GM12878 (cell line): Measurements from ENCODE around the gene PCDHGA2. TPM values are rescaled to one million over a fixed set of nuclear protein-coding genes. Genes with fewer than 3 reads are reported as not detected.
"Not testable (repeated sequence)": the region's sequence is repeated elsewhere in the genome, so short reads cannot be mapped to it uniquely, and the experiment has no call there.

Source experiments
- ATAC-seq: fragments of 200-7000 bp; cut with Tn5 transposase; 3 replicates; pipeline ENCODE4 v1.9.1; 2020; ENCODE audit warnings: mild to moderate bottlenecking, moderate library complexity
- BruUV-seq: library from RNA; stranded (reverse); fragments of 400-500 nt; replicated peaks from 2 replicates; lab custom pipeline; 2021; lab: Mats Ljungman, UMichigan
- CTCF ChIA-PET: fragments of 300-600 bp; sonication (Branson Sonifier 250); formaldehyde crosslinking; extraction: SDS; loops from one replicate; lab custom pipeline; 2021; ENCODE audit warnings: inconsistent platforms; lab: Yijun Ruan, JAX
- POLR2A ChIA-PET: fragments of 350-600 bp; formaldehyde crosslinking; extraction: SDS; loops from one replicate; lab custom pipeline; 2021; ENCODE audit warnings: inconsistent platforms; lab: Charles Lee
- RAD21 ChIA-PET: fragments of 300-600 bp; sonication (Branson Sonifier 250); formaldehyde crosslinking; loops from one replicate; lab custom pipeline; 2023; ENCODE audit warnings: antibody characterized with exemption; ENCODE audit not compliant: unreplicated experiment; lab: Charles Lee
- SMC1A ChIA-PET: fragments of 300-600 bp; sonication (Branson Sonifier 250); formaldehyde crosslinking; loops from one replicate; lab custom pipeline; 2023; ENCODE audit not compliant: unreplicated experiment, uncharacterized antibody; lab: Charles Lee
- DNase-seq: peaks from one replicate; pipeline ENCODE4 v3.0.0-alpha.2; 2011; ENCODE audit warnings: low read depth, low spot score
- FAIRE-seq: peaks from 3 replicates; lab custom pipeline; 2011; peaks lifted over from hg19 to GRCh38; lab: Jason Lieb, UNC
- H2AFZ ChIP-seq: 2 replicates; pipeline ENCODE4 v1.6.0; 2011; ENCODE audit warnings: low read depth, low read length, control low read depth; ENCODE audit not compliant: control insufficient read depth
- H3K27ac ChIP-seq: 2 replicates; pipeline ENCODE4 v1.5.1; 2011; ENCODE audit warnings: control low read depth; ENCODE audit not compliant: control insufficient read depth, insufficient read depth
- H3K27me3 ChIP-seq, 2 experiments: replicated peaks in 1 of 2; 2 replicates each; pipeline versions ENCODE4 v1.6.0 to v1.6.1; 2011; ENCODE audit warnings: low read length in 1 of 2; ENCODE audit not compliant: control insufficient read depth in 2 of 2, insufficient read depth in 2 of 2
- H3K36me3 ChIP-seq, 2 experiments: 2 replicates each; pipeline ENCODE4 v1.5.1; 2011; ENCODE audit warnings: low read length in 1 of 2; ENCODE audit not compliant: control insufficient read depth in 2 of 2, insufficient read depth in 2 of 2
- H3K4me1 ChIP-seq: 2 replicates; pipeline ENCODE4 v1.6.1; 2011; ENCODE audit warnings: mild to moderate bottlenecking, low read length, moderate library complexity, mixed read lengths; ENCODE audit not compliant: control insufficient read depth, insufficient read depth
- H3K4me2 ChIP-seq: 2 replicates; pipeline ENCODE4 v1.6.0; 2011; ENCODE audit warnings: control low read depth; ENCODE audit not compliant: control insufficient read depth, insufficient read depth
- H3K4me3 ChIP-seq: fragments of 200-600 bp; sonication (generic); 2 replicates; pipeline ENCODE4 v1.5.1; 2016
- H3K79me2 ChIP-seq: 2 replicates; pipeline ENCODE4 v1.6.0; 2011; ENCODE audit warnings: low read length; ENCODE audit not compliant: control insufficient read depth, insufficient read depth
- H3K9ac ChIP-seq: 2 replicates; pipeline ENCODE4 v1.8.0; 2011; ENCODE audit warnings: low read length, control low read depth, mixed read lengths; ENCODE audit not compliant: control insufficient read depth, insufficient read depth
- H3K9me3 ChIP-seq: replicated peaks from 3 replicates; pipeline ENCODE4 v1.5.1; 2011; ENCODE audit warnings: mild to moderate bottlenecking, low read length; ENCODE audit not compliant: control insufficient read depth, insufficient read depth
- H4K20me1 ChIP-seq: 2 replicates; pipeline ENCODE4 v1.6.0; 2011; ENCODE audit not compliant: control insufficient read depth, insufficient read depth
- CEBPB ChIP-seq, 2 experiments: fragments of 150-350 bp in 1 of 2; IDR thresholded peaks; 2 replicates each; pipeline ENCODE4 v1.6.1; 2012 to 2014; ENCODE audit warnings: low read depth in 2 of 2, low read length in 2 of 2, borderline replicate concordance in 1 of 2, inconsistent platforms in 1 of 2
- EP300 ChIP-seq, 2 experiments: fragments of 150-350 bp in 1 of 2; IDR thresholded peaks; 2 replicates each; pipeline ENCODE4 v1.6.1; 2011 to 2012; ENCODE audit warnings: low read depth in 2 of 2, low read length in 2 of 2, borderline replicate concordance in 1 of 2, improper control_type of control experiment in 1 of 2, inconsistent platforms in 1 of 2; ENCODE audit not compliant: control insufficient read depth in 1 of 2
- HDAC2 ChIP-seq: fragments of 200-600 bp; sonication (generic); IDR thresholded peaks from 2 replicates; pipeline ENCODE4 v1.6.1; 2017
- SREBF1 ChIP-seq: IDR thresholded peaks from 2 replicates; pipeline ENCODE4 v1.6.1; 2012; ENCODE audit warnings: mild to moderate bottlenecking, low read length
- SRF ChIP-seq, 2 experiments: IDR thresholded peaks; 2 replicates each; pipeline ENCODE4 v1.6.1; 2011; ENCODE audit warnings: low read depth in 2 of 2, low read length in 2 of 2, mild to moderate bottlenecking in 1 of 2, moderate library complexity in 1 of 2
- STAT1 ChIP-seq: fragments of 450-650 bp; conservative IDR thresholded peaks from 2 replicates; pipeline ENCODE4 v1.6.1; 2014; ENCODE audit warnings: antibody characterized with exemption, mild to moderate bottlenecking
- STAT3 ChIP-seq: IDR thresholded peaks from 2 replicates; pipeline ENCODE4 v1.6.1; 2011; ENCODE audit warnings: low read depth, low read length, improper control_type of control experiment
- TCF7 ChIP-seq: IDR thresholded peaks from 2 replicates; pipeline ENCODE4 v1.6.1; 2014; ENCODE audit warnings: antibody characterized with exemption, borderline replicate concordance
- WGBS: methylation state at CpG from one replicate; pipeline ENCODE4 v1.1.6; 2016; ENCODE audit warnings: low lambda C conversion rate; ENCODE audit not compliant: insufficient replicate concordance, insufficient coverage; ENCODE audit errors: missing lambda C conversion rate; 5-methylcytosine and 5-hydroxymethylcytosine counted together
- in situ Hi-C: fragments of 300-500 bp; cut with MboI; formaldehyde crosslinking; loops from 9 replicates; pipeline ENCODE4 v1.14.3; 2018; ENCODE audit warnings: mixed read lengths
- intact Hi-C: fragments of 100-400 bp; cut with micrococcal nuclease; formaldehyde crosslinking; loops from one replicate; pipeline ENCODE4 v1.14.2; 2022; ENCODE audit not compliant: unreplicated experiment
- polyA plus RNA-seq, 11 experiments: library from polyadenylated mRNA; depleted of rRNA in 4 of 11; unstranded in 6 of 11; stranded (reverse) in 5 of 11; fragments of >200 nt; fragmentation: Nextera tagmentation in 4 of 11; fragmentation: Illumina TruSeq in 1 of 11; extraction: Ambion mirVana in 4 of 11; extraction: Trizol in 1 of 11; gene quantifications; 1 replicate in 1 of 11; 2 replicates in 10 of 11; pipeline versions ENCODE4 v1.2.1 to v1.2.3, GENCODE V29; 2011 to 2016; ENCODE audit warnings: inconsistent platforms in 2 of 11, missing spikeins in 2 of 11, low read depth in 1 of 11
- total RNA-seq, 4 experiments: library from RNA; depleted of rRNA in 3 of 4; stranded (reverse); fragments of >200 nt in 3 of 4; fragmentation: Illumina TruSeq in 1 of 4; extraction: Trizol in 1 of 4; gene quantifications; 2 replicates each; pipeline versions ENCODE4 v1.2.1 to v1.2.3, GENCODE V29; 2013 to 2021
- TF ChIP-seq, protein P1 (sequence below): fragments of 450-650 bp; IDR thresholded peaks from 2 replicates; pipeline ENCODE4 v1.6.1; 2017; ENCODE audit warnings: mild to moderate bottlenecking, moderate library complexity
- TF ChIP-seq, protein P2 (sequence below): IDR thresholded peaks from 2 replicates; pipeline ENCODE4 v1.6.1; 2012; ENCODE audit warnings: low read depth, low read length, improper control_type of control experiment
- TF ChIP-seq, protein P3 (sequence below): fragments of 450-650 bp; IDR thresholded peaks from 2 replicates; pipeline ENCODE4 v1.6.1; 2014; ENCODE audit warnings: mild to moderate bottlenecking

Gene PCDHGA2
- total and polyA plus RNA-seq, 10 of the 15 experiments (the other 5 are each of a cell fraction or from before 2014, with no cell fraction given): 0.03 to 0.11 (median 0.05) TPM; not detected in 4

DNA sequence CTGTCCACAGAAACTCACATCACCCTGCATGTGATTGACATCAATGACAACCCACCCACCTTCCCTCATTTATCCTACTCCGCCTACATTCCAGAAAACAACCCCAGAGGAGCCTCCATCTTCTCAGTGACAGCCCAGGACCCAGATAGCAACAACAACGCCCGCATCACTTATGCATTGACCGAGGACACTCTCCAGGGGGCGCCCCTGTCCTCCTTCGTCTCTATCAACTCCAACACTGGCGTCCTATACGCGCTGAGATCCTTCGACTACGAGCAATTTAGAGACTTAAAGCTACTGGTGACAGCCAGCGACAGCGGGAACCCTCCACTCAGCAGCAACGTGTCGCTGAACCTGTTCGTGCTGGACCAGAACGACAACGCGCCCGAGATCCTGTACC, 6.8 kb downstream of the PCDHGA2 start:
- BruUV-seq: no TSS peak
- Histone ChIP-seq H4K20me1 (no peaks in the 10 kb centered on the region), H3K36me3 (no peaks in the 10 kb centered on the region), H3K4me1 (no peaks in the 10 kb centered on the region), H3K9me3 (peaks cover 2% of the 10 kb centered on the region; the same call in 2 of the 3 replicates), H3K4me2 (no peak overlapping the region), H2AFZ (no peak overlapping the region), H3K27me3 (no peaks in the 10 kb centered on the region), H3K4me3 (no peak overlapping the region), H3K9ac (no peak overlapping the region), H3K27ac (no peak overlapping the region), H3K79me2 (no peaks in the 10 kb centered on the region)
- no peak for DNase-seq
- RAD21 ChIA-PET: no interaction called here
- TF ChIP-seq, protein P1, sequence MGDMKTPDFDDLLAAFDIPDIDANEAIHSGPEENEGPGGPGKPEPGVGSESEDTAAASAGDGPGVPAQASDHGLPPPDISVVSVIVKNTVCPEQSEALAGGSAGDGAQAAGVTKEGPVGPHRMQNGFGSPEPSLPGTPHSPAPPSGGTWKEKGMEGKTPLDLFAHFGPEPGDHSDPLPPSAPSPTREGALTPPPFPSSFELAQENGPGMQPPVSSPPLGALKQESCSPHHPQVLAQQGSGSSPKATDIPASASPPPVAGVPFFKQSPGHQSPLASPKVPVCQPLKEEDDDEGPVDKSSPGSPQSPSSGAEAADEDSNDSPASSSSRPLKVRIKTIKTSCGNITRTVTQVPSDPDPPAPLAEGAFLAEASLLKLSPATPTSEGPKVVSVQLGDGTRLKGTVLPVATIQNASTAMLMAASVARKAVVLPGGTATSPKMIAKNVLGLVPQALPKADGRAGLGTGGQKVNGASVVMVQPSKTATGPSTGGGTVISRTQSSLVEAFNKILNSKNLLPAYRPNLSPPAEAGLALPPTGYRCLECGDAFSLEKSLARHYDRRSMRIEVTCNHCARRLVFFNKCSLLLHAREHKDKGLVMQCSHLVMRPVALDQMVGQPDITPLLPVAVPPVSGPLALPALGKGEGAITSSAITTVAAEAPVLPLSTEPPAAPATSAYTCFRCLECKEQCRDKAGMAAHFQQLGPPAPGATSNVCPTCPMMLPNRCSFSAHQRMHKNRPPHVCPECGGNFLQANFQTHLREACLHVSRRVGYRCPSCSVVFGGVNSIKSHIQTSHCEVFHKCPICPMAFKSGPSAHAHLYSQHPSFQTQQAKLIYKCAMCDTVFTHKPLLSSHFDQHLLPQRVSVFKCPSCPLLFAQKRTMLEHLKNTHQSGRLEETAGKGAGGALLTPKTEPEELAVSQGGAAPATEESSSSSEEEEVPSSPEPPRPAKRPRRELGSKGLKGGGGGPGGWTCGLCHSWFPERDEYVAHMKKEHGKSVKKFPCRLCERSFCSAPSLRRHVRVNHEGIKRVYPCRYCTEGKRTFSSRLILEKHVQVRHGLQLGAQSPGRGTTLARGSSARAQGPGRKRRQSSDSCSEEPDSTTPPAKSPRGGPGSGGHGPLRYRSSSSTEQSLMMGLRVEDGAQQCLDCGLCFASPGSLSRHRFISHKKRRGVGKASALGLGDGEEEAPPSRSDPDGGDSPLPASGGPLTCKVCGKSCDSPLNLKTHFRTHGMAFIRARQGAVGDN: no peak
- no peak for TF ChIP-seq SREBF1
- no peak for TF ChIP-seq CEBPB (IDR thresholded peaks at IDR 0.05; ENCODE audit: borderline replicate concordance in 1 of 2, low read depth in 2 of 2, low read length in 2 of 2)
- TF ChIP-seq, protein P2, sequence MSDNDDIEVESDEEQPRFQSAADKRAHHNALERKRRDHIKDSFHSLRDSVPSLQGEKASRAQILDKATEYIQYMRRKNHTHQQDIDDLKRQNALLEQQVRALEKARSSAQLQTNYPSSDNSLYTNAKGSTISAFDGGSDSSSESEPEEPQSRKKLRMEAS: no peak
- TF ChIP-seq, protein P3, sequence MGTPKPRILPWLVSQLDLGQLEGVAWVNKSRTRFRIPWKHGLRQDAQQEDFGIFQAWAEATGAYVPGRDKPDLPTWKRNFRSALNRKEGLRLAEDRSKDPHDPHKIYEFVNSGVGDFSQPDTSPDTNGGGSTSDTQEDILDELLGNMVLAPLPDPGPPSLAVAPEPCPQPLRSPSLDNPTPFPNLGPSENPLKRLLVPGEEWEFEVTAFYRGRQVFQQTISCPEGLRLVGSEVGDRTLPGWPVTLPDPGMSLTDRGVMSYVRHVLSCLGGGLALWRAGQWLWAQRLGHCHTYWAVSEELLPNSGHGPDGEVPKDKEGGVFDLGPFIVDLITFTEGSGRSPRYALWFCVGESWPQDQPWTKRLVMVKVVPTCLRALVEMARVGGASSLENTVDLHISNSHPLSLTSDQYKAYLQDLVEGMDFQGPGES: no peak
- no peak for TF ChIP-seq STAT3
- TF ChIP-seq STAT1: no peak
- TF ChIP-seq EP300 (IDR thresholded peaks at IDR 0.05; ENCODE audit: borderline replicate concordance in 1 of 2, control insufficient read depth in 1 of 2, low read depth in 2 of 2, low read length in 2 of 2): no peak
- no peak for TF ChIP-seq SRF (IDR thresholded peaks at IDR 0.05; ENCODE audit: low read depth in 2 of 2, low read length in 2 of 2)
- no peak for TF ChIP-seq TCF7
- TF ChIP-seq HDAC2: no peak
- no peak for FAIRE-seq
- intact Hi-C loops (no loop called here), in situ Hi-C loops (no loop called here)
- CTCF ChIA-PET: no interaction called here
- ATAC-seq: no peak
- SMC1A ChIA-PET: no interaction called here
- POLR2A ChIA-PET: no interaction called here
- WGBS: 73% methylated on average over 20 of the region's 20 CpGs

DNA sequence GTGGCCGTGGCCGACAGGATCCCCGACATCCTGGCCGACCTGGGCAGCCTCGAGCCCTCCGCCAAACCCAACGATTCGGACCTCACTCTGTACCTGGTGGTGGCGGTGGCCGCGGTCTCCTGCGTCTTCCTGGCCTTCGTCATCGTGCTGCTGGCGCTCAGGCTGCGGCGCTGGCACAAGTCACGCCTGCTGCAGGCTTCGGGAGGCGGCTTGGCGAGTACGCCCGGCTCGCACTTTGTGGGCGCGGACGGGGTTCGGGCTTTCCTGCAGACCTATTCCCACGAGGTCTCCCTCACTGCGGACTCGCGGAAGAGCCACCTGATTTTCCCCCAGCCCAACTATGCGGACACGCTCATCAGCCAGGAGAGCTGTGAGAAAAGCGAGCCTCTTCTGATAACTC, 7.5 kb downstream of the PCDHGA2 start:
- H4K20me1 ChIP-seq, H3K4me1 ChIP-seq, FAIRE-seq, H3K27ac ChIP-seq, BruUV-seq, RAD21 ChIA-PET, ATAC-seq, H3K4me3 ChIP-seq, in situ Hi-C loops, H2AFZ ChIP-seq, H3K36me3 ChIP-seq, H3K79me2 ChIP-seq, H3K27me3 ChIP-seq, DNase-seq, SMC1A ChIA-PET, H3K9ac ChIP-seq, H3K9me3 ChIP-seq, POLR2A ChIA-PET, intact Hi-C loops, H3K4me2 ChIP-seq: not testable (repeated sequence)
- CTCF ChIA-PET: interaction anchor here (0.6 to 0.7 kb wide), 2 partner anchors 9 to 34 kb away, joined by 3 to 4 read pairs; partner anchors contain the start of gene PCDHGA4
- WGBS: 93% methylated on average over 18 of the region's 35 CpGs
